ENCODE data around the gene MARCO. TPM values are rescaled to one million over a fixed set of nuclear protein-coding genes. Genes with fewer than 3 reads are reported as not detected.

Gene MARCO
- total RNA-seq, 1 experiment from 2014 or later = 0.54 TPM

DNA sequence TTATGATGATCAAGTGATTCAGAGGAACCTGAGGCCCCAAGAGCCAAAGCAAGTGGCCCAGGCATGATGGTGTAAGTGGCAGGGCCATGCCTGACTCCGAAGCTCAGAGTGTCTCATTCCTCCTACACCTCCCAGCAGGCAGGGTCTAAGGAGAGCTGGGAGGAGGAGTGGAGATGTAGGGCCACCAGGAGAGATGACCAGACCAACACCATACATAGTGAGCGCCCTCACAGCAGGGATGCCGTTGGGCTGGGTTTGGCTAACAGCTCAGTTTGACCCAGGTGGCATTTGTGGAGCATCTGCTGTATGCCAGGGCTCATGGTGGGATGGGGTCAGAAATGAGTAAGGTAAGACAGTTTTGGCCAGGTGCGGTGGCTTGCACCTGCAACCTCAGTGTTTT lies 80.7 kb downstream of the MARCO start:
- no peak overlapping the region for H3K27ac ChIP-seq (ENCODE audit: low read depth, low read length)
- no peak overlapping the region for H3K4me2 ChIP-seq (ENCODE audit: low read length)
- H2AFZ ChIP-seq (ENCODE audit: low read depth, low read length, poor library complexity, severe bottlenecking) = no peak overlapping the region
- H3K27me3 ChIP-seq (ENCODE audit: insufficient read depth, low read length) = 0 out of 2 replicates have a peak, but pooled peaks cover 3% of the 10 kb centered on the region
- TF ChIP-seq, protein P1, sequence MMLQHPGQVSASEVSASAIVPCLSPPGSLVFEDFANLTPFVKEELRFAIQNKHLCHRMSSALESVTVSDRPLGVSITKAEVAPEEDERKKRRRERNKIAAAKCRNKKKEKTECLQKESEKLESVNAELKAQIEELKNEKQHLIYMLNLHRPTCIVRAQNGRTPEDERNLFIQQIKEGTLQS (IDR thresholded peaks at IDR 0.05) = no peak
- TF ChIP-seq EZH2phosphoT487 (IDR thresholded peaks at IDR 0.05; ENCODE audit: borderline replicate concordance) (no peak), EGR1 (IDR thresholded peaks at IDR 0.05; ENCODE audit: low read depth) (no peak)
- intact Hi-C loops (cut with micrococcal nuclease) = no loop called here
- ATAC-seq (no peak), DNase-seq (ENCODE audit: low read depth, low spot score) (no peak)
- POLR2A ChIA-PET = no interaction called here
- no peak overlapping the region for H3K4me3 ChIP-seq (replicated peaks in 1 of 2; ENCODE audit: low read depth in 1 of 2, low read length in 2 of 2)
- H3K4me1 ChIP-seq (ENCODE audit: control insufficient read depth in 1 of 2, insufficient read depth in 2 of 2, low read length in 2 of 2) = no peaks in the 10 kb centered on the region
- no TSS peak for BruUV-seq (replicated peaks)
- no peaks in the 10 kb centered on the region for H3K79me2 ChIP-seq (ENCODE audit: insufficient read depth, low read length)
- H3K9me2 ChIP-seq (ENCODE audit: insufficient read depth) = no peaks in the 10 kb centered on the region
- RAD21 ChIA-PET (ENCODE audit: low non-redundant PET in 1 of 2, low total read pairs in 2 of 2, uncharacterized antibody in 2 of 2, unreplicated experiment in 2 of 2) = no interaction called here
- H3K9ac ChIP-seq (ENCODE audit: low read length) = no peak overlapping the region
- H4K20me1 ChIP-seq (ENCODE audit: insufficient read depth) = no peaks in the 10 kb centered on the region
- CTCF ChIA-PET = no interaction called here
- H3K9me3 ChIP-seq (ENCODE audit: control insufficient read depth in 1 of 2, insufficient read depth in 1 of 2, low read depth in 1 of 2, low read length in 2 of 2) = no peaks in the 10 kb centered on the region
- no peaks in the 10 kb centered on the region for H3K36me3 ChIP-seq (ENCODE audit: control insufficient read depth in 1 of 2, insufficient read depth in 2 of 2, low read length in 2 of 2)

DNA sequence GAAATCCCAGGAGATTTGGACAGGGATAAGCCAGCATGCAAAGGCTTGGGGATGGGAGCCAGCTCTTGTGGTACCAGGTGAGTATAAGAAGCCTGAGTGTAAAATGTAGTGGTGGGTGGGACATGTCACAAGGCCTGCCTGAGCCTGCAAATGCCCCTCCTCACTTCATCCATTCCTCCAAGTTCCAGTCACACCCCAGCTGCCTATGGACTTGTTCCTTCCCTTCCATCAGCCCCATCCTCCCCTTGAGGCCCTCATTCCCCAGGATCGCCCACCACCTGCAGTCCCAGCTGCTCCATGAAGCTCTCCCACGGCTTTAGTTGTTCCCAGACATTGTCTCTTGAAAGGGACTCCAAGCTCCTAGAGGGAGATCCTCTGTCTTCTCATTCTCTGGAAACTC lies 81.5 kb downstream of the MARCO start:
- H3K9ac ChIP-seq (ENCODE audit: low read length) = no peak overlapping the region
- no peak overlapping the region for H3K4me3 ChIP-seq (replicated peaks in 1 of 2; ENCODE audit: low read depth in 1 of 2, low read length in 2 of 2)
- no peaks in the 10 kb centered on the region for H3K4me1 ChIP-seq (ENCODE audit: control insufficient read depth in 1 of 2, insufficient read depth in 2 of 2, low read length in 2 of 2)
- no TSS peak for BruUV-seq (replicated peaks)
- no peak for TF ChIP-seq EGR1 (IDR thresholded peaks at IDR 0.05; ENCODE audit: low read depth)
- no peak for TF ChIP-seq CBX3 (IDR thresholded peaks at IDR 0.05; ENCODE audit: low read depth)
- no peak for TF ChIP-seq RAD21 (IDR thresholded peaks at IDR 0.05; ENCODE audit: low read depth)
- no peak for TF ChIP-seq SRF (IDR thresholded peaks at IDR 0.05; ENCODE audit: low read depth)
- TF ChIP-seq FOSL1 (IDR thresholded peaks at IDR 0.05; ENCODE audit: low read depth) = no peak
- TF ChIP-seq, protein P2, sequence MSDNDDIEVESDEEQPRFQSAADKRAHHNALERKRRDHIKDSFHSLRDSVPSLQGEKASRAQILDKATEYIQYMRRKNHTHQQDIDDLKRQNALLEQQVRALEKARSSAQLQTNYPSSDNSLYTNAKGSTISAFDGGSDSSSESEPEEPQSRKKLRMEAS (IDR thresholded peaks at IDR 0.05) = no peak
- no peak for TF ChIP-seq SIN3A (IDR thresholded peaks at IDR 0.05; ENCODE audit: low read depth)
- no peaks in the 10 kb centered on the region for H3K36me3 ChIP-seq (ENCODE audit: control insufficient read depth in 1 of 2, insufficient read depth in 2 of 2, low read length in 2 of 2)
- POLR2A ChIA-PET = no interaction called here
- RAD21 ChIA-PET (ENCODE audit: low non-redundant PET in 1 of 2, low total read pairs in 2 of 2, uncharacterized antibody in 2 of 2, unreplicated experiment in 2 of 2) = no interaction called here
- H3K4me2 ChIP-seq (ENCODE audit: low read length) = no peak overlapping the region
- ATAC-seq (no peak), DNase-seq (ENCODE audit: low read depth, low spot score) (no peak)
- CTCF ChIA-PET = no interaction called here
- H3K27me3 ChIP-seq (ENCODE audit: insufficient read depth, low read length) = 0 out of 2 replicates have a peak, but pooled peaks cover 3% of the 10 kb centered on the region
- H3K79me2 ChIP-seq (ENCODE audit: insufficient read depth, low read length) = no peaks in the 10 kb centered on the region
- H4K20me1 ChIP-seq (ENCODE audit: insufficient read depth) = no peaks in the 10 kb centered on the region
- H2AFZ ChIP-seq (ENCODE audit: low read depth, low read length, poor library complexity, severe bottlenecking) = no peak overlapping the region
- H3K9me3 ChIP-seq (ENCODE audit: control insufficient read depth in 1 of 2, insufficient read depth in 1 of 2, low read depth in 1 of 2, low read length in 2 of 2) = no peaks in the 10 kb centered on the region
- intact Hi-C loops (cut with micrococcal nuclease) = no loop called here
- no peak overlapping the region for H3K27ac ChIP-seq (ENCODE audit: low read depth, low read length)
- no peaks in the 10 kb centered on the region for H3K9me2 ChIP-seq (ENCODE audit: insufficient read depth)

All from HCT116 (cell line).